Stimulated activated CD8-positive, alpha-beta memory T cell treated with anti-CD3 and anti-CD28 coated beads, Interleukin-12 subunit alpha, Interleukin-12 subunit beta, amount 100 ng/mL, for 1 hour (primary cell): ENCODE measurements around the gene PTPN4.

Experiments
- DNase-seq: peaks from one replicate; pipeline ENCODE4 v3.0.0-alpha.2; 2020; ENCODE audit warnings: low read depth

Gene PTPN4, protein sequence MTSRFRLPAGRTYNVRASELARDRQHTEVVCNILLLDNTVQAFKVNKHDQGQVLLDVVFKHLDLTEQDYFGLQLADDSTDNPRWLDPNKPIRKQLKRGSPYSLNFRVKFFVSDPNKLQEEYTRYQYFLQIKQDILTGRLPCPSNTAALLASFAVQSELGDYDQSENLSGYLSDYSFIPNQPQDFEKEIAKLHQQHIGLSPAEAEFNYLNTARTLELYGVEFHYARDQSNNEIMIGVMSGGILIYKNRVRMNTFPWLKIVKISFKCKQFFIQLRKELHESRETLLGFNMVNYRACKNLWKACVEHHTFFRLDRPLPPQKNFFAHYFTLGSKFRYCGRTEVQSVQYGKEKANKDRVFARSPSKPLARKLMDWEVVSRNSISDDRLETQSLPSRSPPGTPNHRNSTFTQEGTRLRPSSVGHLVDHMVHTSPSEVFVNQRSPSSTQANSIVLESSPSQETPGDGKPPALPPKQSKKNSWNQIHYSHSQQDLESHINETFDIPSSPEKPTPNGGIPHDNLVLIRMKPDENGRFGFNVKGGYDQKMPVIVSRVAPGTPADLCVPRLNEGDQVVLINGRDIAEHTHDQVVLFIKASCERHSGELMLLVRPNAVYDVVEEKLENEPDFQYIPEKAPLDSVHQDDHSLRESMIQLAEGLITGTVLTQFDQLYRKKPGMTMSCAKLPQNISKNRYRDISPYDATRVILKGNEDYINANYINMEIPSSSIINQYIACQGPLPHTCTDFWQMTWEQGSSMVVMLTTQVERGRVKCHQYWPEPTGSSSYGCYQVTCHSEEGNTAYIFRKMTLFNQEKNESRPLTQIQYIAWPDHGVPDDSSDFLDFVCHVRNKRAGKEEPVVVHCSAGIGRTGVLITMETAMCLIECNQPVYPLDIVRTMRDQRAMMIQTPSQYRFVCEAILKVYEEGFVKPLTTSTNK

DNA sequence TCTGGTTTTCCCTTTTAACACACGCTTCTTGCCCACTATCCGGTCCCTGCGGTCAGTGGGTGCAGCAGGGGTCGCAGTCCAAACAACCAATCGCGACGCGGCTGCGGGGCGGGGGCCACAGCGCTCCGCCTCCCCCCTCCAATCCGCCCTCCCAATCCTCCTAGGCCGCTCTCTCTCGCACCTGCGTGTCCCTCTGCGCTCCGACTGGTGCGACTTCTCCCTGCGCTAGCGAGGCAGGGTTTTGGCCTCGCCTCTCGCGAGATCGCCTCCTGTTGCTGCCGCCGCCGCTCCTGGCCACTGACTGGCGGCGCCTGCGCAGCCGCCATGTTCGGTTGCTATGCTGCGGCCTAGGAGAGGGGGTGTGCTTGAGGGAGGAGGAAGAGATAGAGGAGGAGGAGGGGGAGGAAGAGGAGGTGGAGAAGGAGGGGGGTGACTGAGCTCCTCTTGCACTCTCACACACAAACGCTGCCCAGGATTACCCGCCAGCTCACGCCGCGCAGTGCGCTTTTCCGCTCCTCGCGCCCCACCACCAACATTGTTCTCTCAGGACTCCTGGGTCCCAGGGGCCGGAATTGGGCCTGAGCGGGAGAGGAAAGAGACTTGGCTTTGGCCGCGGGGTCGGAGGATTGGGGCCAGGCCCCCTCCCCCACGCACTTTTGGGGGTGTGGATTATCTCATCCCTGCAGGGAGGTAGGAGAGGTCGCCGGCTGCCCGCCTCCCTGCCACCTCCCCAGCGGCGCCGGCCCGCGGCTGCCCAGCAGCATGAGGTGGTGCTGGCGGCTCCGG is at the start of gene PTPN4:
Gene PTPN4 (plus strand): TSS at position 472 of the 786 bp plus-strand sequence. CDS start 49,932 bp downstream, outside the sequence.
- peak; percentile 92 for DNase-seq

DNA sequence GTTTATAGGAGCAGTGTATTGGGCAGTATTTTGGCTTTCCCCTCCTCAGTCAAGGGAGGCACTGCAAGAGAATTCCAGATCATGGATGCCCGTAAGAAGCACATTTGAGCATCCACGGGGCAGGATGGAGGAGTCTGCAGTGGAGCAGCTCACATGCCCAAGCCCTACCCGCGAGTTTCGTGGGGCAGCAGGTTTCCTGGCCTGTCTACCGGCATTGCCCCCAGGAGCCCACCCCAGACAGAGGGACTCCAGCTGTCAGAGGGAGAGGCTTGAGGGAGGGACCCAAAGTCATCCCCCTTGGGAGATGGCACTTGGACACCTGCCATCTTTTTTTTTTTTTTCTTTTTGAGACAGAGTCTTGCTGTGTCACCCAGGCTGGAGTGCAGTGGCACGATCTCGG is 49.4 kb upstream of the PTPN4 start:
- no peak for DNase-seq

DNA sequence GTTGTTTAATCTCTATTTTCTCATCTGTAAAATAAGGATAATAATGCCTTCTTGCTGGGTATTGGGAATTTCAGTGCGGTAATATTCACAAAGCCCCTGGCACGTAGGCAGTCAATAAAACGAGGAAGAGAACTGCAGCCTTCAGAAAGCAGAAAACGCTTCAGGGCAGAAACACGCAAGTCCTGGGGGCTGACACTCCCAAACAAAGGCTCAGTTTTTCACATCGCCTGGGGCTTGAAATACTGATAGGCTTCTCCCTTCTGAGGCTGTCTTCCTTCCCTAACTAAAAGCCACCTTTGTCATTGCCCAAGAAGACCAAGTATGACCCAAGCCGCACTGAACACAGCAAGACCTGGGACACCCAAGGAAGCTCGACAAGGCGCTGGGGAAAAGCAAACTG is 48.4 kb upstream of the PTPN4 start:
- no peak for DNase-seq

DNA sequence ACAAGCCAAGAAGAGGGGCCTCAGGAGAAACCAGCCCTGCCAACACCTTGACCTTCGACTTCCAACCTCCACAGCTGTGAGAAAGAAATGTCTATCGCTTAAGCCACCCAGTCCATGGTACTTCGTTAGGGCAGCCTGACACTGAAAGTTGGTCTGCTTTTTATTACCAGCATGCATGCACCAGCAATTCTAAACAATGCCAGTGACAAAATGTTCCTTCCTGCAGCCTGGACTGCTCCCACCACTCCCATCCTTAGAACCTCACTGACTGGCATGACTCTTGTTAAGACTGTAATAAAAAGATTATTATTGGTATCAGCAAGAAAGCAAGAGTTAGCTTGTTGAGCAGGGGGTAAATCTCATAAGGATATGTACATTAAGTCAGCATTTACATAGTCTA is 47.2 kb upstream of the PTPN4 start:
- DNase-seq, result no peak

DNA sequence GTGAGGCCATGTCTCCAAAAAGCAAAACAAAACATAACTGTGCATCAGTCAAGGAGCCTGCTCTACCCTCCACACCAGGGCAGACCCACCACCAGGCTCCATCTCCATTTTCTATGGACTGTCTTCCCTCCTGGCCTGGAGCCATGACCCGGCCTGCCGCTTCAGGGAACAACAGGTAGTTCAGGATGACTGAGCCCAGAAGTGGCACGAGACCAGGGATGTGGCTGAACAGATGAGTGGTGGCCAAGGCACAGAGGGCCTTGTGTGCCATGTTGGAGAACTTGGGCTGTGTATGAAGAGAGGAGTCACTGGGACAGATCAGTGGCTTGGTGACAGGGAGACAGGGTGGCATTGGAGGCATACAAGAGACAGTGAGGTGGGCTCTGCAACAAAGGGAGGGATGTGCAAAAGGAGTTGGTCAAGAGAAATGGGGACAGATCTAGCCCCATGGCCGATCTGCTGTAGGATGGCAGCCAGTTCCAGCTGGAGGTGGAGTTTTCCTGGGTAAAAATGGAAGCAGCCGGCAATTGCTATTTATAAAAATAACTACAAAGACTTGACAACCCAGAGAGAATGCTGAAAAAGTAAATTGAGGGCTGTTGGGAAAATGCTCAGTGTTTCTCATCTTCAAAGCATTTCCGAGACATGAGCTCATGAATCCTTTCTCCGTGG is 45.8 kb upstream of the PTPN4 start:
- no peak for DNase-seq

DNA sequence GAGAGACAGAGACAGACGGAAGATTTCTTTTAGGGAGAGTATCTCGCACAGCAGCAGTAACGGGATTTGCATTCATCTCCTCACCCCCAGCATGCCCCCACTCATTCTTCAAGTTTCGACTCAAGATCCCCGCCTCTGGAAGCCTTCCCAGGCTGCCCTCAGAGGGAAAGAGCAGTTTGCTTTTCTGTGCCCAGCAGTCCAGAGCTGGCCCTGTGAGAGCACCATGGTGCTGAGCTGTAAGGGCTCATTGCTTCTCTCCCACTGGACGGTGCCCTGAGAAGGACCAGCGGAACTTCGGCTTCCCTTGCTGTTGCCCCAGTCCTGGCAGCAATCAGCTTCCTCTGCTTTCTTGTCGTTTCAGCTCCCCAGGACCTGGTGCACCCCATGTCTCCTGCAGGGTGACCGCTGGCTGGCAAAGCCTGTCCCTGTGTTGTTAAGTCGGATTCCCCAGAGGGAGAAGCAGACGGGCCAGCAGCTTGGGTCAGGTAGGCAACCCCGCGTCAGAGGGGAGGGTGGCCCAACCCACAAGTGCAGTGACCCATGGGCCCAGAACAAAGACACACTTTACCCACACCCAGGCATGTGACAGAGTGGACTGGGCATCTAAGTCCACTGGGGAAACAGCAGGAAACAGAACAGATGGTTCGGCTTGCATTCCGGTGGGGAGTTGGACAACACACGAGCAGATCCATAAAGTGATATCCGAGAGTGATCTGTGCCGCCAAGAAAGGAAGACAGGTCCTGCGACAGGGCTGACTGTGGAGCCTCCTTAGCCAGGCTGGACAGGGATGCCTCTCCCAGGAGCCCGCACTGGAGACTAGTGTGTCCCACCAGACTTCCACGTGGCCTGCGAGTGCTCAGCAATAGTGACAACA is 44.1 kb upstream of the PTPN4 start:
- no peak for DNase-seq

DNA sequence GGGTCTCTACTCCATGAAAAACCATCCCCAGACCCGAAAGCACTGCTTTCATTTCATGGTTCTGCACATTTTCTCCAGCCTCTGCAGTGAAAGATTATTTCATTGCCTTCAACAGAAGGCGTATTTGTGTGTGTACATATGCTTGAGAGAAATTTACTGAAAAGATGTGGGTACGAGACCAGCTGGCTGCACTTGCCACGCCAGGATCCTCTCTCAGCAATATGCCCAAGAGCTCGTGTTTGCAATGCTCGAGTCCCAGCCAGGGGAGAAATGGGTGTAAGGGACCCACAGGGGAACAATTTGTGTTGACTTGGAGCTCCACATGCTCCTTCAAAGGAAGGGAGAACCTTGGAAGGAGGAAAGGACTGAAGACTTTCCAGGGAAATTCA is 43.4 kb upstream of the PTPN4 start:
- no peak for DNase-seq

DNA sequence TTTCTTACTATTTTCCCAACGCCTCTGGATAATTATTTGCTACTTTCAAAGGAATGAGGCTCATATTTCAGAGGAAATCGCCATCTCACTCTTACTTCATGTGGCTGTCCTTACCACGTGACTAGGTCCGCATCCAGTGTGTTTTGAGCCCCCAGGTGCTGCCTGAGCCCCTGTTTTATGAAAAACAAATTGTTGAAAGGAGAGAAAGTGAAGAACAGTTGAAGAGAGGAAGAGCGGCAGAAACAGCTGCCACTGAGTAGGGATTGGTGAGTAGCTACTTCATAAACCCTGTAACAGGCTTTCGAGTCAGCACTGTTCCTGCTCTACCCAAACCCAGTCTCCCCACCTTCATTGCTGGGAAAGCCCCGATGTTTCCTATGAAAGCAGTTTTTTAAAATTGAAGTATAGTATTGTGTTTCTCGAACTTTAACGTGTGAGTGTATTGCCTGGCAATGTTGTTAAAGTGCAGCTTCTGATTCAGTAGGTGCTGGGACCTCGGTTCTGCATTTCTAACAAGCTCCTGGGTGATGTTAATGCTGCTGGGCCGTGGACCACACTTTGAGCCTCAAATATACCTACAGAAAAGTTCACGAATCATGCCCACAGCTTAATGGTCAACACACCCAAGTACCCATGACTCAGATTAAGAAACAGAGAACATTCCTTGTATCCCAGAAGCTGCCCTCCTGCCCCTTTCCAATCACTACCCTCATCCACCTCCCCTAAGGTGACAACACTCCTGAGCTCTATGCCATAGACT is 41.0 kb upstream of the PTPN4 start:
- no peak for DNase-seq

DNA sequence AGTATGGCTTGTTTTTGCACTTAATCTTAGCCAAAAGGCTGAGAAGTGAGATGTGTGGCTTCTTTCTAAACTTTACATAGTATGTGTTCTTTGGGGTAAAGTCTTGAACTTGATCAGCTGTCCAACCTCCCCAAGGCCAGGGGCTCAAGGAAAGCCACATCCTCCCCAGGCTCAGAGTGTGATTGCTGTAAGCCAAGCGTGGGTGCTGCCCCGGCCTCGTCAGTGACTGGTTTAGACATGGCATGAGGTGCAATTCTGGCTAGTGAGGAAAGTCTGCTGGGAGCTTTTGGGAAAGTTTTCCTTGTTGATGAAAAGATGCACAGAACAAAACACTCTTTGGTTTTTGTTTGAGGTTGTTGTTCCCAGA is 40.5 kb upstream of the PTPN4 start:
- no peak for DNase-seq

DNA sequence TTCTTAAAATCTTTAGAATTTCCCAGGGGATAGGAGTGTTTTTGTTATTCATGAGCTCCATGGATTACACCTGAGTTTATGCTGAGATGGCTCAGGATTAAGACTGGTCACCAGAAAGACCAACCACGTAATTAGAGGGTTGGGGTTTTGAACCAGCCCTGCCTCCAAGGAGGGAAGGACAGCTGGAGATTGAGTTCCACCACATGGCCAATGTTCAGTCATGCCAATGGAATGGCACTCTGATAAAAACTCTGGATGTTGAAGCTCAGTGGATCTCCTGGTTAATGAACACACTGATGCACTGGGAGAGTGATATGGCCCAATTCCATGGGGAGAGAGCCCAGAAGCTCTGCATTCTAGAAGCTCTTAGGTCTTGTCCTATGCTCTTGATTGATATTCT is 38.7 kb upstream of the PTPN4 start:
- no peak for DNase-seq

DNA sequence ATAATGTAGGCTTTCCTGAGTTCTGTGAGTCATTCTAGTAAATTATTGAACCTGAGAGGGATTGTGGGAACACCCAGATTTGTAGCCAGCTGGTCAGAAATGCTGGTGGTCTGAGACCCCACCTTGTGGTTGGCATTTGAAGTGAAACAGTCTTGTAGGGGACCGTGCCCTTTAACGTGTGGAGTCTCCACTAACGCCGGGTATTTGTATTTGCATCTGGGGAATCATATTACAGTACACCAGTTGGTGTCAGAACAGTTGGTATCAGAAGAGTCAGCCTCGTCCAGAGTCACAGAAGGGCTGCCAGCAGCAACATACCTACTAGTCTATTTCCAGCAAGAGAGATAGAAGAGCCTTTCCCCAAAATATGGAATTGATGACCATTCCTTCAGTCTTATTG is 38.3 kb upstream of the PTPN4 start:
- DNase-seq, result no peak

DNA sequence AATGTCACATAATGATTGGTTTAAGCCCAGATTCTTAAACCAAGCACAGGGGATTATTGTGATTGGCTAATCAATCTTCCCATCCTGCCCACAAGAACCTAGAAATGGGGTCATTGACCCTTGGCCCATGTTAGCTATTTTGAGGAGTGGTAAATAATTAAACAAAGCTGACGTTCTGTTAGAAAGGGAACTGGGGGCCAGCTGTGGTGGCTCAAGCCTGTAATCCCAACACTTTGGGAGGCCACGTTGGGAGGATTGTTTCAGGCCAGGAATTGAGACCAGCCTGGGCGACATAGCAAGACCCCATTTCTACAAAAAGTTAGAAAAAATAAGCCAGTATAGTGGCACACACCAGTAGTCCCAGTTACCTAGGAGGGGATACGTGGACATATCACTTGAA is 37.8 kb upstream of the PTPN4 start:
- no peak for DNase-seq

DNA sequence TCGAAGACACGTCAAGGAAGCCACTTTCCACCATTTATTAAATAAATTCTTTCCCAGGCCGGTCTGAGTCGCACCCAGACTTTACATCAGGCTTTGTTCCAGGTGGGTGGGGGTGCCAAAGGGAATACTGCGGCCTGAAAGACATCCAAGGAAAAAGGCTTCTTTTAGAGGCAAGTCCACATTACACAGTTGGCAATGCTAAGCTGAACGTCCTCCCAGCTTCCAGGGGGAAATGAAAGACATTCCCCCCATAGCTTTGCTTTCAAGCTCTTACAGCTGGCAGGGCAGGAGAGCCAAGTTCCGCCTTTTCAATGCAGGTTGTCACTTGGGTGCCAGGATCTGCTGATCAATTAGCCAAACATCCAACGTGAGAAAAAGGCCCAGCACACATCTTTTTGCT is 36.5 kb upstream of the PTPN4 start:
- no peak for DNase-seq

DNA sequence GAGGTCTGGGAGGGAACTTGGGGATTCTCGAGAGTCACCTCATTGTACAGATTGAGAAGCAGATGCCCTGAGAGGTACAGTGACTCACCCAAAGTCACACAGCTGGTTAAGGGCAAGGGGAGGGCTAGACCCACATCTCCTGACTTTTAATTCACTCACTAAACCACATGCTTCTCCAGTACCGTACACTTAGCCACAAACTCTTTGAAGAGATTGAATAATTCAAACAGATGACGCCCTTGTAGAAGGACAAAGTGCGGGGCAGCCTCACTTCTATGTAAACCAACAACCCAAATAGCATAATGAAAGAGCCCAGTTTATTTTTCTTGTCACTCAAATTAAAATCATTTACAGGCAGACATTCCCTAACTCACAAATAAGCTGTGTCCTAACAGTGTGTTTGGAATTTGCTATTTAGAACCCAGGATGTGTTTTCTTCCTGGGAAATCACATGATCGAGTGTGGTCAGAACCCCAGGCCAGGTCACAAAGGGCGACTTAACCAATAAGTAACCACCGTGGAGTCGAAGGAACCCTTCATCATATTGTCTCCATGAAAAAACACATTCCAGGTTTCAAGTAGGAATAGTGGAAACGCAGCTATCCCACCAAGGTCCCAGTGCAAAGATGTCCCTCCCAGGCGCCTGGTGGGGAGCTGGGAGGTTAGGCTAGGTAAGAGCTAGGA is 35.8 kb upstream of the PTPN4 start:
- no peak for DNase-seq

DNA sequence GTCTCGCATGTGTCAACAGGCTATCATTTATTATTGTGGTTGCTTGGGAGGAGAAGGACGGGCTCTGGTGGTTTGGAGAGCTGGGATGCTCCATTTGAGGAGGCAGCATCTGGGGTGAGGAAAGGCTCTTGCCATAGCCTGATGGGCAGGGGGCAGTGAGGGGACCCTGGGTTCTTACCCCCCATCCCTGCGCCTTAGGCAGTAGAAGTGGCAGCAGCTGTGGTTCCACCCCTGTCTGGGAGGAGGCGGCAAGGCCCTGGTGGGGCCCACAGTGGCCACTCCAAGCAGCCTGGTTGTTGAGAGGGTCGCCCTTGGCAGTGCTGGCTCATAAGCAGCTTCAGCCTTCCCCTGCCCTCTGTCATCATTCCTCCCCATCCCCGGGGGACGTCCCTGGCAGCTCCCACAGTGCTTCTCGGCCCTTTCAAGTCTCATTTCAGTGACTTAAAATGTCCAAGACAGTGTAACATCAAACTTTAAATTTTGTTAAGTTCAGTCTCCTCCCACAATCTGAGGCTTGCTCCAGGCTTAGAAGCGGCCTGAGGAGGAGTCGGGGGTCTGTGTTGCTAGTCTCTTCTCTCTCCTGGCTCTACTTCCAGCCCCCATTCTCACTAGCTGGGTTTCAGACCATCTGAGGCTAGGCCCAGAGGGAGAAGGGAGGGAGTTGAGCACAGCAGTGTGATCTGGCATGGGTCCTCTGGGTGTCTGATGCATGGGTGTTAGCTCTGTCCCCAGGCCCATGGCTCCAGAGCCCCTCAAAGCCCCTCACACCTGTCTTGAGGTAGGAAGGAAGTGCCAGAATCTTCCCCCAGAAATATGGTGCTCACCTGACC is 34.9 kb upstream of the PTPN4 start:
- DNase-seq, result no peak

DNA sequence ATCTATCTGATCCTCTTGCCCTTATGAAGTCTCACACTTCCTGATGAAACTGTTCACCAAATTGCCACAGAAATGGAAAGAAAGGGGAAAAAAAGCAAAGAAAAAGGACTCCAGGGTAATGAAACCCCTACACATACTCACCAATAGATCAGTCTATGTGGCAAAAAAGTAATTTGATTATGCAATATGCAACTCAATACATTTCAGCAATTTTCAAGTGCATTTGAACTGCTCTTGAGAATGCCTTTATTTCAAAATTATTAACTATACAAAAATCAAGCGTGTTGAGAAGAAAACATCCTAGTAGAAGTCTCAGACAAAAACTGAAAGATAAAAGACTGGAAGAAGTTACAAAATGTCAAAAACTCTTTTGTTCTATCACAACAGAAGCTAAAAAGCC is 32.2 kb upstream of the PTPN4 start:
- DNase-seq, result no peak

DNA sequence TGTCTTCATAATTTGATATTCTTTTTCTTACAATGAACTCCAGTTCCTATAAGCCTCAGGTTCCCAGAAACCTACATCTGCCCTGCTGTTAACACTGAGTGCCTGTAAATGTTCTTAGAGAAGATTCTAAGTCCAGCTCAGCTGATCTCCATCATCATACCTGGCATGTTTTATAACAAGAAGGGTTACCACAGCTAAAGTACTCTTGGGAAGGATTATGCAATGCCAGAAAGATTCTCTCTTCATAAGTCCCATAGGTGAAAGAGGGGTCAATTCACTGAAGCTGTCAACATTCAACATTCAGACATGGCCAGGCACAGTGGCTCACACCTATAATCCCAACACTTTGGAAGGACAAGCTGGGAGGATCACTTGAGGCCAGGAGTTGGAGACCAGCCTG is 31.3 kb upstream of the PTPN4 start:
- no peak for DNase-seq

DNA sequence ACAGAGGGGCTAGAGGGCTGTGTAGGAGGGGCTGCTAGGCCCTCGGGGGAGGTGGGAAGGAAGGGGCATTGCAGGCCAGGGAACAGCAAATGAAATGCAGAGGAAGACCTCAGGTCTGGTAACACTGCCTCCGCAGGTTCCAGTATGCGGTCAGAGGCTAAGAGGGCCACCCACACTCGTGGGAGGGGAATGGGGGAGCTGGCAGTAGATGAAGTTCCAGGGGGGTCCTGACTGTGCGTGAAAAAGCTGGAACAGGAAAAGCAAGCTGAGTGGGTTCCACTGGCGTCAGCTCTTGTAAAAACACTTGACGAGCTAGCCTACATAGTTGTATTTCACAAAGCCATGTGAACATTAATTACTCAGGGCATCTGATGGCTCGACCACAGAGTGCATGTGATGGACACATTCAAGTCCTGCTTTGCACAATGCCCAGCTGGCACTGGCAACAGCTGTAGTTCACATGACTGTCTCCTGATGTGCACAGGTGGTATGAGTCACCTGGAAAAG is 29.0 kb upstream of the PTPN4 start:
- no peak for DNase-seq
